H1 (cell line): ENCODE results near the gene MBNL2. TPM values are rescaled to one million over a fixed set of nuclear protein-coding genes. Genes with fewer than 3 reads are reported as not detected.

Experiments
- CBX8 ChIP-seq: fragments of 300-800, 300-1000 bp; sonication (generic); IDR thresholded peaks from 2 replicates; pipeline ENCODE4 v1.7.1; 2016; ENCODE audit warnings: low read depth, low read length, borderline replicate concordance
- CHD7 ChIP-seq: fragments of 300-600 bp; sonication (generic); IDR thresholded peaks from 2 replicates; pipeline ENCODE4 v1.7.1; 2012; ENCODE audit warnings: low read length, moderate library complexity, mild to moderate bottlenecking, inconsistent platforms; ENCODE audit not compliant: insufficient replicate concordance
- CTBP2 ChIP-seq: IDR thresholded peaks from 2 replicates; pipeline ENCODE4 v1.7.0; 2011; ENCODE audit warnings: borderline replicate concordance, mild to moderate bottlenecking, moderate library complexity, mixed read lengths, low read length; ENCODE audit not compliant: insufficient read depth, insufficient read length
- KDM4A ChIP-seq: IDR thresholded peaks from one replicate; pipeline ENCODE4 v1.7.1; 2012; ENCODE audit warnings: low read depth, mild to moderate bottlenecking, moderate library complexity, low read length, inconsistent platforms; ENCODE audit not compliant: severe bottlenecking
- NRF1 ChIP-seq: IDR thresholded peaks from 2 replicates; pipeline ENCODE4 v1.6.1; 2011; ENCODE audit warnings: mild to moderate bottlenecking, low read depth, low read length, improper control_type of control experiment
- RXRA ChIP-seq: IDR thresholded peaks from 2 replicates; pipeline ENCODE4 v1.6.1; 2011; ENCODE audit warnings: low read depth, mild to moderate bottlenecking, low read length, moderate library complexity; ENCODE audit not compliant: insufficient read depth
- polyA plus RNA-seq, 7 experiments: library from polyadenylated mRNA; depleted of rRNA in 3 of 7; stranded (reverse) in 5 of 7; unstranded in 2 of 7; fragments of >200 nt in 5 of 7; fragments of 200-250 nt in 2 of 7; gene quantifications; 1 replicate in 5 of 7; 2 replicates in 1 of 7; 4 replicates in 1 of 7; pipeline versions ENCODE4 v1.2.1 to v1.2.3, GENCODE V29; 2011 to 2013; ENCODE audit warnings: missing spikeins in 2 of 7, mixed read lengths in 2 of 7
- total RNA-seq: library from RNA; stranded (reverse); fragmentation: NEBNext Ultra II Directional; extraction: Animal tissue kit (Norgen Biotek cat#: 25700); gene quantifications from 2 replicates; pipeline ENCODE4 v1.2.1, GENCODE V29; 2021

MBNL2 gene
- total and polyA plus RNA-seq, 2 of the 8 experiments (the other 6 are each of a cell fraction or from before 2014, with no cell fraction given): 1.0 to 2.6 TPM

- TF ChIP-seq CHD7: no peak
- no peak for TF ChIP-seq CTBP2
- TF ChIP-seq RXRA: no peak
- TF ChIP-seq CBX8: no peak
- no peak for TF ChIP-seq KDM4A
- no peak for TF ChIP-seq NRF1
- TF ChIP-seq, all 59 proteins: peak for 0
These were observed 179.3 kb downstream of the MBNL2 start (continued) for GRCh38 chr13:97401421-97401820.
